GM10266 (cell line): ENCODE data around the gene CRIM1.

Experiments used
- DNase-seq: peaks from one replicate; pipeline ENCODE4 v3.0.0; 2012; ENCODE audit errors: extremely low spot score
- CTCF ChIP-seq: IDR thresholded peaks from 2 replicates; pipeline ENCODE4 v1.5.1; 2012; ENCODE audit warnings: mild to moderate bottlenecking, low read depth; ENCODE audit not compliant: control insufficient read depth, insufficient read depth; ENCODE audit errors: missing control alignments

CRIM1 gene

GRCh38 chr2:36597003-36597531 lies 241.5 kb downstream of the CRIM1 start:
- no peak for DNase-seq
- no peak for TF ChIP-seq CTCF

- TF ChIP-seq CTCF: no peak
- DNase-seq: peak; percentile 88
These were observed 242.2 kb downstream of the CRIM1 start, which contains the start of gene FEZ2 for GRCh38 chr2:36597532-36598377. Gene FEZ2, minus strand, starts transcription at chr2:36598168. Its CDS starts 26 bp downstream, at chr2:36598142.
